ENCODE data around the gene PPP1R37. TPM values are rescaled to one million over a fixed set of nuclear protein-coding genes. Genes with fewer than 3 reads are reported as not detected.

PPP1R37 gene
- total and polyA plus RNA-seq, 2 of the 13 experiments (the other 11 are each of a cell fraction or from before 2014, with no cell fraction given), result 9.0 to 14.3 TPM

- TF ChIP-seq HNF1A (IDR thresholded peaks at IDR 0.05; ENCODE audit: low read depth), result 0 out of 2 replicates have a peak, but pooled peaks have one; percentile 13
- no peak for TF ChIP-seq HNF1A (CRISPR knock-in tag; IDR thresholded peaks at IDR 0.05; ENCODE audit: borderline replicate concordance)
- peak; percentile 97 for TF ChIP-seq ARID4A (CRISPR knock-in tag; IDR thresholded peaks at IDR 0.05; ENCODE audit: borderline replicate concordance)
- TF ChIP-seq THAP11 (CRISPR knock-in tag; IDR thresholded peaks at IDR 0.05), result peak; percentile 92
- no peak for TF ChIP-seq ZNF749 (CRISPR knock-in tag; IDR thresholded peaks at IDR 0.05; ENCODE audit: borderline replicate concordance)
- TF ChIP-seq RFXANK (CRISPR knock-in tag; IDR thresholded peaks at IDR 0.05), result peak; percentile 100
- no peak; the same call in 1 of the 2 replicates for TF ChIP-seq SMAD1 (CRISPR knock-in tag; IDR thresholded peaks at IDR 0.05; ENCODE audit: borderline replicate concordance, low read depth)
- no peak for TF ChIP-seq REXO4 (CRISPR knock-in tag; IDR thresholded peaks at IDR 0.05; ENCODE audit: borderline replicate concordance)
- TF ChIP-seq TCF7L2 (IDR thresholded peaks at IDR 0.05; ENCODE audit: low read depth, low read length), result no peak
- peak; percentile 9 for TF ChIP-seq RBM39 (IDR thresholded peaks at IDR 0.05; ENCODE audit: low read depth, low read length, poor library complexity, severe bottlenecking)
- no peak for TF ChIP-seq ZNF333 (CRISPR knock-in tag; IDR thresholded peaks at IDR 0.05; ENCODE audit: borderline replicate concordance)
- TF ChIP-seq RFXAP (CRISPR knock-in tag; IDR thresholded peaks at IDR 0.05; ENCODE audit: borderline replicate concordance), result peak; percentile 100
- TF ChIP-seq ZMYM4 (CRISPR knock-in tag; IDR thresholded peaks at IDR 0.05), result peak; percentile 22; the same call in 1 of the 2 replicates
- TF ChIP-seq ZNF331 (CRISPR knock-in tag; IDR thresholded peaks at IDR 0.05), result 0 out of 2 replicates have a peak, but pooled peaks have one; percentile 10
- peak; percentile 73; the same call in 1 of the 2 replicates for TF ChIP-seq DMAP1 (CRISPR knock-in tag; IDR thresholded peaks at IDR 0.05)
- 0 out of 2 replicates have a peak, but pooled peaks have one; percentile 32 for TF ChIP-seq IRF9 (CRISPR knock-in tag; IDR thresholded peaks at IDR 0.05; ENCODE audit: borderline replicate concordance)
These were observed 85.5 kb downstream of the PPP1R37 start, which contains the start of gene BLOC1S3 (continued) for GRCh38 chr19:45178262-45179071.

Data from HepG2 (cell line).